ENCODE data around the gene RPS25.
"Not testable (repeated sequence)": the region's sequence is repeated elsewhere in the genome, so short reads cannot be mapped to it uniquely, and the experiment has no call there.

Gene RPS25

GRCh38 chr11:118998388-118998717, 19.8 kb downstream of the RPS25 start:
- no peak for TF ChIP-seq CTCF (conservative IDR thresholded peaks at IDR 0.05; ENCODE audit: low read length)
- H3K4me3 ChIP-seq (ENCODE audit: low read length): peak overlapping the region; percentile 68
- DNase-seq (ENCODE audit: low read depth): no peak

GRCh38 chr11:118997627-118998387, 20.3 kb downstream of the RPS25 start, which contains the start of gene CENATAC:
Gene CENATAC (plus strand): TSS chr11:118998138. CDS start chr11:118998198, 60 bp downstream.
- peak; percentile 81 for DNase-seq (ENCODE audit: low read depth)
- H3K4me3 ChIP-seq (ENCODE audit: low read length): peak within 1 kb of the TSS; percentile 68
- no peak for TF ChIP-seq CTCF (conservative IDR thresholded peaks at IDR 0.05; ENCODE audit: low read length)

GRCh38 chr11:118996926-118997626, 21.1 kb downstream of the RPS25 start:
- peak; percentile 25 for DNase-seq (ENCODE audit: low read depth)
- TF ChIP-seq CTCF (conservative IDR thresholded peaks at IDR 0.05; ENCODE audit: low read length): peak; percentile 42; the same call in 1 of the 2 replicates
- peak overlapping the region; percentile 68 for H3K4me3 ChIP-seq (ENCODE audit: low read length)

GRCh38 chr11:118991486-118992038, 26.6 kb downstream of the RPS25 start:
- not testable (repeated sequence) for DNase-seq (ENCODE audit: low read depth); H3K4me3 ChIP-seq (ENCODE audit: low read length)

- DNase-seq (ENCODE audit: low read depth): no peak
- TF ChIP-seq CTCF (conservative IDR thresholded peaks at IDR 0.05; ENCODE audit: low read length): no peak
- no peak overlapping the region for H3K4me3 ChIP-seq (ENCODE audit: low read length)
Observed at GRCh38 chr11:118988280-118988679, 29.9 kb downstream of the RPS25 start.

- DNase-seq (ENCODE audit: low read depth): no peak
- TF ChIP-seq CTCF (conservative IDR thresholded peaks at IDR 0.05; ENCODE audit: low read length): no peak
Observed at GRCh38 chr11:118984825-118985224, 33.3 kb downstream of the RPS25 start.

GRCh38 chr11:118984337-118984736, 33.8 kb downstream of the RPS25 start:
- not testable (repeated sequence) for H3K4me3 ChIP-seq (ENCODE audit: low read length); DNase-seq (ENCODE audit: low read depth)

More at GRCh38 chr11:118984825-118985224, 33.3 kb downstream of the RPS25 start:
- H3K4me3 ChIP-seq (ENCODE audit: low read length): no peak overlapping the region
